OCI-LY7 (cell line): ENCODE measurements around the gene HSPA12A.

Experiments
- EZH2phosphoT487 ChIP-seq: fragments of 200-600 bp; sonication (generic); IDR thresholded peaks from 2 replicates; pipeline ENCODE4 v1.6.1; 2018; ENCODE audit warnings: low read depth, borderline replicate concordance, mild to moderate bottlenecking, mixed run types, antibody characterized with exemption, low read length, moderate library complexity, mixed read lengths
- TF ChIP-seq, protein P1 (sequence below): fragments of 200-600 bp; sonication (generic); conservative IDR thresholded peaks from 2 replicates; pipeline ENCODE4 v1.5.1; 2014; ENCODE audit warnings: mild to moderate bottlenecking, antibody characterized with exemption, low read length, moderate library complexity, mixed read lengths

- TF ChIP-seq, protein P1, sequence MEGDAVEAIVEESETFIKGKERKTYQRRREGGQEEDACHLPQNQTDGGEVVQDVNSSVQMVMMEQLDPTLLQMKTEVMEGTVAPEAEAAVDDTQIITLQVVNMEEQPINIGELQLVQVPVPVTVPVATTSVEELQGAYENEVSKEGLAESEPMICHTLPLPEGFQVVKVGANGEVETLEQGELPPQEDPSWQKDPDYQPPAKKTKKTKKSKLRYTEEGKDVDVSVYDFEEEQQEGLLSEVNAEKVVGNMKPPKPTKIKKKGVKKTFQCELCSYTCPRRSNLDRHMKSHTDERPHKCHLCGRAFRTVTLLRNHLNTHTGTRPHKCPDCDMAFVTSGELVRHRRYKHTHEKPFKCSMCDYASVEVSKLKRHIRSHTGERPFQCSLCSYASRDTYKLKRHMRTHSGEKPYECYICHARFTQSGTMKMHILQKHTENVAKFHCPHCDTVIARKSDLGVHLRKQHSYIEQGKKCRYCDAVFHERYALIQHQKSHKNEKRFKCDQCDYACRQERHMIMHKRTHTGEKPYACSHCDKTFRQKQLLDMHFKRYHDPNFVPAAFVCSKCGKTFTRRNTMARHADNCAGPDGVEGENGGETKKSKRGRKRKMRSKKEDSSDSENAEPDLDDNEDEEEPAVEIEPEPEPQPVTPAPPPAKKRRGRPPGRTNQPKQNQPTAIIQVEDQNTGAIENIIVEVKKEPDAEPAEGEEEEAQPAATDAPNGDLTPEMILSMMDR, result no peak
- TF ChIP-seq EZH2phosphoT487, result no peak
Measured at GRCh38 chr10:116688241-116688711, 54.1 kb downstream of the HSPA12A start.
